Measurements from ENCODE around the gene TMEM51. TPM values are rescaled to one million over a fixed set of nuclear protein-coding genes. Genes with fewer than 3 reads are reported as not detected.
A peak's percentile ranks its signal among the peaks of the same experiment; 100 is the strongest.

TMEM51 gene
- total and polyA plus RNA-seq, 2 of the 13 experiments (the other 11 are each of a cell fraction or from before 2014, with no cell fraction given) = 12.2 to 22.3 TPM

GRCh38 chr1:15260418-15261154 is 107.0 kb downstream of the TMEM51 start (continued):
- peak; percentile 58 for TF ChIP-seq USF2 (IDR thresholded peaks at IDR 0.05; ENCODE audit: low read depth, low read length)
- TF ChIP-seq USF2 (CRISPR knock-in tag; IDR thresholded peaks at IDR 0.05; ENCODE audit: borderline replicate concordance) = no peak
- TF ChIP-seq TFDP2 (CRISPR knock-in tag; IDR thresholded peaks at IDR 0.05) = no peak
- 0 out of 2 replicates have a peak, but pooled peaks have one; percentile 35 for TF ChIP-seq POGZ (CRISPR knock-in tag; IDR thresholded peaks at IDR 0.05)
- TF ChIP-seq ZNF770 (CRISPR knock-in tag; IDR thresholded peaks at IDR 0.05) = peak; percentile 96
- TF ChIP-seq ZNF572 (CRISPR knock-in tag; IDR thresholded peaks at IDR 0.05) = 0 out of 2 replicates have a peak, but pooled peaks have one; percentile 11
- TF ChIP-seq PITX1 (CRISPR knock-in tag; IDR thresholded peaks at IDR 0.05) = 0 out of 2 replicates have a peak, but pooled peaks have one; percentile 36
- 0 out of 2 replicates have a peak, but pooled peaks have one; percentile 40 for TF ChIP-seq ZNF280D (CRISPR knock-in tag; IDR thresholded peaks at IDR 0.05)
- TF ChIP-seq KIAA2018 (CRISPR knock-in tag; IDR thresholded peaks at IDR 0.05; ENCODE audit: borderline replicate concordance) = no peak
- TF ChIP-seq JUNB (CRISPR knock-in tag; IDR thresholded peaks at IDR 0.05; ENCODE audit: borderline replicate concordance) = peak; percentile 75; the same call in 1 of the 2 replicates
